Measurements from ENCODE around the gene ADPRM. TPM values are rescaled to one million over a fixed set of nuclear protein-coding genes. Genes with fewer than 3 reads are reported as not detected.

The ADPRM gene
- total RNA-seq, 1 experiment from 2014 or later: 7.4 TPM

GRCh38 chr17:10735821-10736220, 38.4 kb downstream of the ADPRM start (continued):
- no peak for TF ChIP-seq GRHL2 (CRISPR knock-in tag; IDR thresholded peaks at IDR 0.05; ENCODE audit: insufficient replicate concordance, severe bottlenecking)
- TF ChIP-seq SP1 (CRISPR knock-in tag; conservative IDR thresholded peaks at IDR 0.05): no peak
- no peak for TF ChIP-seq E2F1 (CRISPR knock-in tag; IDR thresholded peaks at IDR 0.05)

GRCh38 chr17:10737168-10737622, 39.8 kb downstream of the ADPRM start:
- Mint-ChIP-seq H3K4me3 (no peak overlapping the region), H3K9me3 (peaks cover 1% of the 10 kb centered on the region; the same call in 1 of the 2 replicates), H3K27ac (no peak overlapping the region), H3K36me3 (no peaks in the 10 kb centered on the region), H3K4me1 (peaks cover 21% of the 10 kb centered on the region), H3K27me3 (ENCODE audit: low read depth) (no peaks in the 10 kb centered on the region)
- POLR2A ChIA-PET: interaction anchor here (0.6 kb wide), 1 partner anchor 37 kb away, joined by 3 read pairs; no protein-coding TSS in a partner anchor
- CTCF ChIA-PET: interaction anchor here (0.6 to 3.8 kb wide), 26 partner anchors 11 to 907 kb away, joined by 3 to 99 read pairs (median 4); partner anchors contain the start of gene PIRT
- peak; percentile 26; the same call in 1 of the 2 replicates for TF ChIP-seq CTCF (IDR thresholded peaks at IDR 0.05)
- TF ChIP-seq ATF3 (CRISPR knock-in tag; conservative IDR thresholded peaks at IDR 0.05): no peak
- no peak for TF ChIP-seq ZBTB21 (CRISPR knock-in tag; IDR thresholded peaks at IDR 0.05; ENCODE audit: borderline replicate concordance)
- TF ChIP-seq ZBTB43 (CRISPR knock-in tag; IDR thresholded peaks at IDR 0.05): no peak
- no peak for TF ChIP-seq E2F5 (CRISPR knock-in tag; IDR thresholded peaks at IDR 0.05)
- ATAC-seq: peak; percentile 92
- peak; percentile 60 for DNase-seq (ENCODE audit: low spot score)

GRCh38 chr17:10737736-10738135, 40.3 kb downstream of the ADPRM start:
- Mint-ChIP-seq H3K27me3 (ENCODE audit: low read depth) (no peaks in the 10 kb centered on the region), H3K36me3 (no peaks in the 10 kb centered on the region), H3K4me1 (peaks cover 17% of the 10 kb centered on the region), H3K27ac (no peak overlapping the region), H3K4me3 (no peak overlapping the region), H3K9me3 (no peaks in the 10 kb centered on the region)
- DNase-seq (ENCODE audit: low spot score): no peak
- TF ChIP-seq ZNF138 (CRISPR knock-in tag; conservative IDR thresholded peaks at IDR 0.05): no peak
- no peak for TF ChIP-seq NFYB (CRISPR knock-in tag; conservative IDR thresholded peaks at IDR 0.05; ENCODE audit: low read depth)
- TF ChIP-seq ATF3 (CRISPR knock-in tag; conservative IDR thresholded peaks at IDR 0.05): no peak
- TF ChIP-seq NR2C2 (CRISPR knock-in tag; IDR thresholded peaks at IDR 0.05): no peak
- TF ChIP-seq RELA (CRISPR knock-in tag; IDR thresholded peaks at IDR 0.05; ENCODE audit: borderline replicate concordance): no peak
- no peak for TF ChIP-seq CREB1 (CRISPR knock-in tag; IDR thresholded peaks at IDR 0.05)
- ChIA-PET POLR2A (no interaction called here), CTCF (interaction anchor here (0.6 to 3.8 kb wide), 24 partner anchors 10 to 907 kb away, joined by 3 to 99 read pairs (median 4); partner anchors contain the start of gene PIRT)
- ATAC-seq: no peak

All from WTC11 (cell line).